Ascending aorta (tissue), 2 donors: Measurements from ENCODE around the gene BEGAIN. TPM values are rescaled to one million over a fixed set of nuclear protein-coding genes. Genes with fewer than 3 reads are reported as not detected.

Experiments
- DNase-seq, 2 donors: peaks; one replicate each; pipeline ENCODE4 v3.0.0-alpha.2; 2019; ENCODE audit warnings: low spot score in 2 of 2
- H3K27ac ChIP-seq, 2 donors: fragments of 200-600 bp; sonication (generic); one replicate each; pipeline ENCODE4 v1.5.1; 2016 to 2017; ENCODE audit warnings: mild to moderate bottlenecking in 1 of 2
- H3K27me3 ChIP-seq: fragments of 200-600 bp; sonication (generic); one replicate; pipeline ENCODE4 v1.5.1; 2017
- H3K36me3 ChIP-seq, 2 donors: fragments of 200-600 bp; sonication (generic); one replicate each; pipeline ENCODE4 v1.5.1; 2016
- H3K4me1 ChIP-seq, 2 donors: fragments of 200-600 bp; sonication (generic); one replicate each; pipeline ENCODE4 v1.5.1; 2016 to 2017; ENCODE audit warnings: mild to moderate bottlenecking in 1 of 2
- H3K4me3 ChIP-seq, 2 donors: fragments of 200-600 bp; sonication (generic); one replicate each; pipeline ENCODE4 v1.5.1; 2016 to 2017; ENCODE audit warnings: mild to moderate bottlenecking in 1 of 2
- H3K9me3 ChIP-seq, 2 donors: fragments of 200-600 bp; sonication (generic); one replicate each; pipeline ENCODE4 v1.5.1; 2016
- CTCF ChIP-seq, 3 experiments: fragments of 200-600 bp in 2 of 3; fragments of 450-650 bp in 1 of 3; sonication (generic) in 2 of 3; IDR thresholded peaks; one replicate each; pipeline ENCODE4 v1.5.1; 2016 to 2019; ENCODE audit warnings: antibody characterized with exemption in 3 of 3, mild to moderate bottlenecking in 1 of 3, moderate library complexity in 1 of 3
- intact Hi-C: fragments of 100-400 bp; cut with DNase I; formaldehyde crosslinking; loops from one replicate; pipeline ENCODE4 v1.15.1; 2023
- total RNA-seq: library from RNA; depleted of rRNA; stranded (reverse); fragments of >200 nt; gene quantifications from one replicate; pipeline ENCODE4 v1.1.0, GENCODE V29; 2016

BEGAIN gene
- total RNA-seq, 1 donor from 2014 or later = 5.9 TPM

GRCh38 chr14:100629098-100629497, 41.9 kb upstream of the BEGAIN start:
- no peak for DNase-seq
- intact Hi-C loops = no loop called here
- no peak overlapping the region for H3K4me3 ChIP-seq

GRCh38 chr14:100628225-100628624, 41.0 kb upstream of the BEGAIN start:
- DNase-seq = no peak
- intact Hi-C loops = no loop called here
- TF ChIP-seq CTCF (IDR thresholded peaks at IDR 0.05) = no peak
- Histone ChIP-seq H3K27ac (no peak overlapping the region), H3K9me3 (peaks cover 0 to 2% of the 10 kb centered on the region in 2 donors), H3K36me3 (no peaks in the 10 kb centered on the region), H3K4me1 (no peaks in the 10 kb centered on the region), H3K4me3 (no peak overlapping the region), H3K27me3 (no peaks in the 10 kb centered on the region)

More at GRCh38 chr14:100629098-100629497, 41.9 kb upstream of the BEGAIN start:
- no peaks in the 10 kb centered on the region for H3K36me3 ChIP-seq
- no peaks in the 10 kb centered on the region for H3K4me1 ChIP-seq
- TF ChIP-seq CTCF (IDR thresholded peaks at IDR 0.05) = no peak
- peaks cover 0 to 2% of the 10 kb centered on the region in 2 donors for H3K9me3 ChIP-seq
- no peaks in the 10 kb centered on the region for H3K27me3 ChIP-seq
- H3K27ac ChIP-seq = no peak overlapping the region

GRCh38 chr14:100626614-100627013, 39.4 kb upstream of the BEGAIN start:
- Histone ChIP-seq H3K27ac (no peak overlapping the region), H3K4me3 (no peak overlapping the region), H3K9me3 (peaks cover 0 to 2% of the 10 kb centered on the region in 2 donors), H3K36me3 (no peaks in the 10 kb centered on the region), H3K27me3 (no peaks in the 10 kb centered on the region), H3K4me1 (no peaks in the 10 kb centered on the region)
- intact Hi-C loops = no loop called here
- no peak for DNase-seq
- TF ChIP-seq CTCF (IDR thresholded peaks at IDR 0.05) = no peak

GRCh38 chr14:100623961-100624360, 36.7 kb upstream of the BEGAIN start:
- Histone ChIP-seq H3K36me3 (no peaks in the 10 kb centered on the region), H3K9me3 (peaks cover 0 to 2% of the 10 kb centered on the region in 2 donors), H3K4me3 (no peak overlapping the region), H3K27me3 (no peaks in the 10 kb centered on the region), H3K4me1 (no peaks in the 10 kb centered on the region), H3K27ac (no peak overlapping the region)
- no peak for TF ChIP-seq CTCF (IDR thresholded peaks at IDR 0.05)
- DNase-seq = no peak
- intact Hi-C loops = no loop called here

GRCh38 chr14:100623557-100623956, 36.3 kb upstream of the BEGAIN start:
- no peaks in the 10 kb centered on the region for H3K36me3 ChIP-seq
- TF ChIP-seq CTCF (IDR thresholded peaks at IDR 0.05) = no peak
- intact Hi-C loops = no loop called here

More at GRCh38 chr14:100623557-100623956, 36.3 kb upstream of the BEGAIN start:
- H3K9me3 ChIP-seq = peaks cover 0 to 2% of the 10 kb centered on the region in 2 donors
- DNase-seq = no peak
- no peaks in the 10 kb centered on the region for H3K27me3 ChIP-seq
- no peaks in the 10 kb centered on the region for H3K4me1 ChIP-seq
- H3K27ac ChIP-seq = no peak overlapping the region
- no peak overlapping the region for H3K4me3 ChIP-seq
